GM19328 (cell line): ENCODE results near the gene NKAIN2.
"Not testable (repeated sequence)": the region's sequence is repeated elsewhere in the genome, so short reads cannot be mapped to it uniquely, and the experiment has no call there.

ENCODE experiments used
- ATAC-seq: cut with Tn5 transposase; IDR thresholded peaks from one replicate; pipeline ENCODE4 v1.9.1; 2021; ENCODE audit warnings: mild to moderate bottlenecking, moderate library complexity; ENCODE audit not compliant: unreplicated experiment

The NKAIN2 gene

GRCh38 chr6:124400261-124400999 lies 596.8 kb downstream of the NKAIN2 start:
- no peak for ATAC-seq

- ATAC-seq: not testable (repeated sequence)
Observed at GRCh38 chr6:124410425-124410824, 606.8 kb downstream of the NKAIN2 start.

- not testable (repeated sequence) for ATAC-seq
Observed at GRCh38 chr6:124412657-124413056, 609.0 kb downstream of the NKAIN2 start.

- ATAC-seq: no peak
Observed at GRCh38 chr6:124420116-124420840, 616.6 kb downstream of the NKAIN2 start.

- ATAC-seq: no peak
Observed at GRCh38 chr6:124423621-124424020, 620.0 kb downstream of the NKAIN2 start.

GRCh38 chr6:124430740-124431318 lies 627.2 kb downstream of the NKAIN2 start:
- ATAC-seq: no peak

- ATAC-seq: no peak
Observed at GRCh38 chr6:124432620-124433019, 629.0 kb downstream of the NKAIN2 start.

- no peak for ATAC-seq
Observed at GRCh38 chr6:124433387-124434160, 629.9 kb downstream of the NKAIN2 start.

GRCh38 chr6:124434421-124434820 lies 630.8 kb downstream of the NKAIN2 start:
- no peak for ATAC-seq

GRCh38 chr6:124436803-124437202 lies 633.1 kb downstream of the NKAIN2 start:
- ATAC-seq: no peak

GRCh38 chr6:124438546-124439065 lies 634.9 kb downstream of the NKAIN2 start:
- ATAC-seq: no peak

- ATAC-seq: no peak
Observed at GRCh38 chr6:124441450-124441849, 637.8 kb downstream of the NKAIN2 start.

- ATAC-seq: no peak
Observed at GRCh38 chr6:124443541-124443940, 639.9 kb downstream of the NKAIN2 start.

GRCh38 chr6:124445581-124445980 lies 641.9 kb downstream of the NKAIN2 start:
- no peak for ATAC-seq

GRCh38 chr6:124446961-124447360 lies 643.3 kb downstream of the NKAIN2 start:
- ATAC-seq: no peak

GRCh38 chr6:124459268-124459667 lies 655.6 kb downstream of the NKAIN2 start:
- ATAC-seq: no peak

- ATAC-seq: no peak
Observed at GRCh38 chr6:124462750-124463149, 659.1 kb downstream of the NKAIN2 start.

- ATAC-seq: no peak
Observed at GRCh38 chr6:124463271-124463670, 659.6 kb downstream of the NKAIN2 start.

GRCh38 chr6:124464600-124464999 lies 660.9 kb downstream of the NKAIN2 start:
- ATAC-seq: not testable (repeated sequence)

- ATAC-seq: no peak
Observed at GRCh38 chr6:124466949-124467348, 663.3 kb downstream of the NKAIN2 start.

- ATAC-seq: no peak
Observed at GRCh38 chr6:124467366-124467765, 663.7 kb downstream of the NKAIN2 start.
